Upper lobe of left lung (tissue), 4 donors: Measurements from ENCODE around the gene PARM1.

Experiments
- EP300 ChIP-seq, 4 donors: sonication (generic); formaldehyde crosslinking; IDR thresholded peaks; one replicate each; pipeline ENCODE4 v1.5.1; 2017; ENCODE audit warnings: antibody characterized with exemption in 4 of 4, control low read depth in 2 of 4
- POLR2A ChIP-seq, 4 donors: fragments of 450-650 bp; IDR thresholded peaks; one replicate each; pipeline ENCODE4 v1.5.1; 2016 to 2017; ENCODE audit warnings: antibody characterized with exemption in 4 of 4, mild to moderate bottlenecking in 2 of 4
- POLR2AphosphoS5 ChIP-seq, 2 donors: sonication (generic); formaldehyde crosslinking; IDR thresholded peaks; one replicate each; pipeline ENCODE4 v1.5.1; 2017; ENCODE audit warnings: antibody characterized with exemption in 2 of 2

DNA sequence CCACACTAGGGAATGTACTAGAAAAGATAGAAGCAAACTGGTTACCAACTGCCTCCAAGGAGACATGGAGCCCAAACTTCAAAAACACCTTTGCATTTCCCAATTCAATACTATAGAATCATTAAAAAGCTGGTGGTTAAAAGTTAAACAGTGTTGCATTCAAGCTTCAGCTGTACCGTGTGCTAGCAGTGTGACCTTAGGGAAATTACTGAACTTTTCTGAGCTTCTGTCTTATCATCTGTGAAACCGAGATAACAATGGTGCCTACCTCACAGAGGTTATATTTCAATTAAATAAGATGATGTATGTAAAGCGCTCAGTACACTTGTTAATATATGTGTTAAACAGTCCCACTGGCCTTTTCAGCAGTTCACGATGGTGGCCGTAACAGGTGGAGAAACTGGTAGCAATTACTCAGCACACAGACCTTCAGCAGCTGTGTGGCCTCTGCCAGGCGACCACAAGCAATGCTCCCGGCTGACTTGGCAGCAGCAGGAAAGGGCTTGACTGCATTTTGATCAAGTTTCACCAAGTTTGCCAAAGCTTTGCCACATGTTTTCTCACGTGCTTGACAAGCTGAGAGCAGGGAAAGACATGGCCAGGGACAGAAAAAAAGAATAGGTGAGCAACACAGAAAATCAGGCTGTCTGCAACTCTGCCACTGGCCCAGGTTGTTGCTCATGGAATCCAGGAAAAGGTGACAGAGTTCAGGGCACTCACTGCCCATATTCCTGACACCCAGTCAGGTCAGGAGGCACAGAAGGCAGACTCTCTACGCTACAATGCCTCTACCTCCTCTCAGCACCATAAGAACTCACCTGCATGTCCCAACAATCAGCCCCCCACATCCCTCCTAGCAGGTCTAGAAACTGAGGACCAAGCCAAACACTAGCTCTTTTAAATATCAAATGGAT is 72.1 kb downstream of the PARM1 start:
- no peak for TF ChIP-seq EP300 (IDR thresholded peaks at IDR 0.05)
- TF ChIP-seq POLR2AphosphoS5 (IDR thresholded peaks at IDR 0.05): no peak
- no peak for TF ChIP-seq POLR2A (IDR thresholded peaks at IDR 0.05)
